GM19351 (cell line): ENCODE measurements around the gene ZNF384.

Source experiments
- ATAC-seq: cut with Tn5 transposase; IDR thresholded peaks from one replicate; pipeline ENCODE4 v1.9.1; 2021; ENCODE audit warnings: mild to moderate bottlenecking, moderate library complexity; ENCODE audit not compliant: unreplicated experiment

ZNF384 gene

GRCh38 chr12:6626654-6627283 lies 62.4 kb downstream of the ZNF384 start:
- no peak for ATAC-seq

GRCh38 chr12:6620885-6621274 lies 68.3 kb downstream of the ZNF384 start:
- ATAC-seq, result no peak

- no peak for ATAC-seq
These were observed 68.9 kb downstream of the ZNF384 start for GRCh38 chr12:6620137-6620884.

GRCh38 chr12:6618483-6619225 lies 70.5 kb downstream of the ZNF384 start:
- ATAC-seq, result no peak
